GM12865 (cell line): Measurements from ENCODE around the gene RUNX3.

Experiments
- DNase-seq: peaks from one replicate; pipeline ENCODE4 v3.0.0; 2010; ENCODE audit warnings: low read depth
- H3K4me3 ChIP-seq: 2 replicates; pipeline ENCODE4 v1.5.1; 2011; ENCODE audit warnings: mild to moderate bottlenecking, low read depth, low read length, control low read depth
- CTCF ChIP-seq: IDR thresholded peaks from 2 replicates; pipeline ENCODE4 v1.5.1; 2011; ENCODE audit warnings: low read length, control low read depth, low read depth, inconsistent platforms; ENCODE audit not compliant: insufficient read depth; ENCODE audit errors: missing control alignments

RUNX3 gene

GRCh38 chr1:24970926-24971875 is 41.1 kb upstream of the RUNX3 start:
- no peak overlapping the region for H3K4me3 ChIP-seq
- no peak for DNase-seq
- no peak for TF ChIP-seq CTCF

DNA sequence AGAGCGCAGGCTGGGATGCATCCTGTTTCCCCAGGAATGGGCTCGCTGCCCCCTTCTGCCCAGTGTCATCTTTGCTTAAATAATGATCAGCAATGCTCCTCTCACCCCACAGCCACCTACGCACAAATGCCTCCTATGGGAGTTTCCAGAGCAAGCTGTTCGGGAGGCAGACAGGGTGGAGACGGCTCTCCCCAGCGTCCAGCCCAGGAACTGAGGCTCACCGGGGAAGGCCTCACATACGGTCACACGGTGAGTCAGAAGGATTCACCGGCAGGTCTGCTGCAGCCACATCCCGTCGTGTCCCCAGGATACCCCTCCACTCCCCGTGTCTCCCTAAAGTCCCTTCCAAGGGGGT is 40.3 kb upstream of the RUNX3 start:
- no peak for DNase-seq
- no peak overlapping the region for H3K4me3 ChIP-seq
- no peak for TF ChIP-seq CTCF

- TF ChIP-seq CTCF: no peak
- no peak overlapping the region for H3K4me3 ChIP-seq
- DNase-seq: no peak
These were observed 39.7 kb upstream of the RUNX3 start for GRCh38 chr1:24969596-24970398.

GRCh38 chr1:24968941-24969585 is 39.0 kb upstream of the RUNX3 start:
- H3K4me3 ChIP-seq: no peak overlapping the region
- no peak for TF ChIP-seq CTCF
- no peak for DNase-seq

DNA sequence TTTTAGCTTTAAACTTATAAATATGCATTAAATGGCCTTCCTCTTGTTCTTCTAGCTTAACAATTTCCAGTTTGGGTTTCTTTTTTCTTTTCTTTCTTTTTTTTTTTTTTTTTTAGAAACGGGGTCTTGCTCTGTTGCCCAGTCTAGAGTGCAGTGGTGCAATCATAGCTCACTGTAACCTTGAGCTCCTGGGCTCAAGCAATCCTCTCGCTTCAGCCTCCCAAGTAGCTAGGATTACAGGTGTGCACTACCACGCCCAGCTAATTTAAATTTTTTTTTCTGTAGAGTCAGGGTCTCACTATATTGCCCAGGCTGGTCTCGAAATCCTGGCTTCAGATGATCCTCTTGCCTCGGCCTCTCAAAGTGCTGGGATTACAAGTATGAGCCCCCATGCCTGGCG is 37.9 kb upstream of the RUNX3 start:
- no peak for TF ChIP-seq CTCF
- no peak overlapping the region for H3K4me3 ChIP-seq
- DNase-seq: no peak

GRCh38 chr1:24967555-24967954 is 37.5 kb upstream of the RUNX3 start:
- DNase-seq: no peak
- TF ChIP-seq CTCF: no peak
- no peak overlapping the region for H3K4me3 ChIP-seq
